GM23338 (cell line): ENCODE results near the gene STIL. TPM values are rescaled to one million over a fixed set of nuclear protein-coding genes. Genes with fewer than 3 reads are reported as not detected.
A peak's percentile ranks its signal among the peaks of the same experiment; 100 is the strongest.

Source experiments
- ATAC-seq: fragments of 200-7000 bp; cut with Tn5 transposase; 3 replicates; pipeline ENCODE4 v1.9.1; 2020
- DNase-seq: peaks from one replicate; pipeline ENCODE4 v3.0.0-alpha.2; 2015; ENCODE audit warnings: low spot score
- H2AFZ ChIP-seq: fragments of 200-600 bp; sonication (generic); 2 replicates; pipeline ENCODE4 v1.8.0; 2016; ENCODE audit warnings: antibody characterized with exemption, mild to moderate bottlenecking, moderate library complexity
- H3F3A ChIP-seq: fragments of 200-600 bp; sonication (generic); replicated peaks from 2 replicates; pipeline ENCODE4 v1.8.0; 2017; ENCODE audit warnings: antibody characterized with exemption, mixed run types, low read depth
- H3K27ac ChIP-seq: fragments of 200-600 bp; sonication (generic); 2 replicates; pipeline ENCODE4 v1.6.1; 2016; ENCODE audit warnings: low read depth
- H3K27me3 ChIP-seq: fragments of 200-600 bp; sonication (generic); 2 replicates; pipeline ENCODE4 v1.8.0; 2016; ENCODE audit warnings: mild to moderate bottlenecking, mixed run types, moderate library complexity; ENCODE audit not compliant: insufficient read depth
- H3K36me3 ChIP-seq: fragments of 200-600 bp; sonication (generic); 2 replicates; pipeline ENCODE4 v1.8.0; 2016; ENCODE audit warnings: mild to moderate bottlenecking; ENCODE audit not compliant: insufficient read depth
- H3K4me1 ChIP-seq: fragments of 200-600 bp; sonication (generic); 2 replicates; pipeline ENCODE4 v1.8.0; 2016; ENCODE audit warnings: mild to moderate bottlenecking, moderate library complexity; ENCODE audit not compliant: insufficient read depth
- H3K4me2 ChIP-seq: fragments of 200-600 bp; sonication (generic); 2 replicates; pipeline ENCODE4 v1.7.1; 2017; ENCODE audit warnings: mixed run types
- H3K4me3 ChIP-seq: fragments of 200-600 bp; sonication (generic); 2 replicates; pipeline ENCODE4 v1.6.1; 2016; ENCODE audit warnings: mixed run types
- H3K79me2 ChIP-seq: fragments of 200-600 bp; sonication (generic); replicated peaks from 2 replicates; pipeline ENCODE4 v1.8.0; 2017; ENCODE audit warnings: mild to moderate bottlenecking; ENCODE audit not compliant: insufficient read depth
- H3K9me2 ChIP-seq: fragments of 200-600 bp; sonication (generic); 2 replicates; pipeline ENCODE4 v1.8.0; 2017; ENCODE audit not compliant: insufficient read depth
- H4K20me1 ChIP-seq: fragments of 200-600 bp; sonication (generic); replicated peaks from 2 replicates; pipeline ENCODE4 v1.8.0; 2017; ENCODE audit warnings: mild to moderate bottlenecking; ENCODE audit not compliant: insufficient read depth
- H3K27ac Mint-ChIP-seq: 2 replicates; pipeline ENCODE4 v1.8.0; 2020; ENCODE audit warnings: inconsistent platforms, mild to moderate bottlenecking, moderate library complexity, mixed read lengths
- H3K27me3 Mint-ChIP-seq: 3 replicates; pipeline ENCODE4 v1.8.0; 2022; ENCODE audit warnings: low read depth, mild to moderate bottlenecking, moderate library complexity, mixed read lengths, inconsistent platforms; ENCODE audit not compliant: insufficient read depth, poor library complexity
- H3K36me3 Mint-ChIP-seq: 3 replicates; pipeline ENCODE4 v1.8.0; 2021; ENCODE audit warnings: low read depth, mild to moderate bottlenecking, inconsistent platforms, moderate library complexity, mixed read lengths
- H3K4me1 Mint-ChIP-seq: 3 replicates; pipeline ENCODE4 v1.8.0; 2020; ENCODE audit warnings: mild to moderate bottlenecking, inconsistent platforms, mixed read lengths
- H3K4me3 Mint-ChIP-seq: 3 replicates; pipeline ENCODE4 v1.8.0; 2021; ENCODE audit warnings: moderate library complexity, mild to moderate bottlenecking, inconsistent platforms, mixed read lengths
- H3K9me3 Mint-ChIP-seq: 3 replicates; pipeline ENCODE4 v1.8.0; 2020; ENCODE audit warnings: moderate library complexity, mild to moderate bottlenecking, inconsistent platforms, mixed read lengths
- CREB1 ChIP-seq: fragments of 250-450 bp; sonication (Bioruptor Pico); IDR thresholded peaks from 2 replicates; pipeline ENCODE4 v1.5.0; 2020; ENCODE audit warnings: low read depth, mild to moderate bottlenecking, moderate library complexity
- CTCF ChIP-seq, 2 experiments: fragments of 200-600 bp in 1 of 2; sonication (generic) in 1 of 2; conservative IDR thresholded peaks; 2 replicates each; pipeline versions ENCODE4 v1.5.1 to v1.6.1; 2016 to 2017; ENCODE audit warnings: antibody characterized with exemption in 2 of 2, low read depth in 2 of 2, mild to moderate bottlenecking in 2 of 2, moderate library complexity in 1 of 2
- EZH2 ChIP-seq: fragments of 200-600 bp; sonication (generic); IDR thresholded peaks from one replicate; pipeline ENCODE4 v1.8.0; 2017; ENCODE audit warnings: antibody characterized with exemption, mild to moderate bottlenecking, low read depth; ENCODE audit not compliant: unreplicated experiment
- EZH2phosphoT487 ChIP-seq: fragments of 200-600 bp; sonication (generic); IDR thresholded peaks from one replicate; pipeline ENCODE4 v1.8.1; 2018; ENCODE audit warnings: antibody characterized with exemption; ENCODE audit not compliant: unreplicated experiment
- NANOG ChIP-seq: IDR thresholded peaks from 2 replicates; pipeline ENCODE4 v1.6.1; 2016; ENCODE audit warnings: antibody characterized with exemption, borderline replicate concordance
- POLR2AphosphoS5 ChIP-seq: IDR thresholded peaks from 2 replicates; pipeline ENCODE4 v1.6.1; 2016; ENCODE audit warnings: antibody characterized with exemption, low read depth
- STAT1 ChIP-seq: IDR thresholded peaks from one replicate; pipeline ENCODE4 v1.6.1; 2016; ENCODE audit warnings: antibody characterized with exemption; ENCODE audit not compliant: unreplicated experiment
- ZNF114 ChIP-seq: fragments of 250-450 bp; sonication (Bioruptor Pico); IDR thresholded peaks from 2 replicates; pipeline ENCODE4 v1.5.0; 2020; ENCODE audit warnings: mild to moderate bottlenecking, moderate library complexity
- ZNF331 ChIP-seq: fragments of 250-450 bp; sonication (Bioruptor Pico); IDR thresholded peaks from 2 replicates; pipeline ENCODE4 v1.5.0; 2020; ENCODE audit warnings: low read depth, mild to moderate bottlenecking, moderate library complexity
- polyA plus RNA-seq: library from polyadenylated mRNA; unstranded; fragments of >200 nt; fragmentation: Nextera tagmentation; extraction: Ambion mirVana; gene quantifications from 2 replicates; pipeline ENCODE4 v1.2.1, GENCODE V29; 2016
- total RNA-seq: library from RNA; depleted of rRNA; stranded (reverse); fragments of >200 nt; shearing (Covaris generic); gene quantifications from 2 replicates; pipeline ENCODE4 v1.2.3, GENCODE V29; 2014
- TF ChIP-seq, protein P1 (sequence below): IDR thresholded peaks from 2 replicates; pipeline ENCODE4 v1.6.1; 2016; ENCODE audit warnings: antibody characterized with exemption
- TF ChIP-seq, protein P2 (sequence below): fragments of 250-450 bp; sonication (Bioruptor Pico); IDR thresholded peaks from 2 replicates; pipeline ENCODE4 v1.5.0; 2020; ENCODE audit warnings: mild to moderate bottlenecking, moderate library complexity

The STIL gene
- total and polyA plus RNA-seq, 2 experiments from 2014 or later: 15.6 to 38.2 TPM

GRCh38 chr1:47229031-47229885, 84.7 kb downstream of the STIL start:
- Mint-ChIP-seq H3K36me3 (no peaks in the 10 kb centered on the region), H3K27ac (no peak overlapping the region), H3K27me3 (peaks cover 85% of the 10 kb centered on the region), H3K4me3 (peak overlapping the region; percentile 71), H3K9me3 (0 out of 3 replicates have a peak, but pooled peaks cover 3% of the 10 kb centered on the region), H3K4me1 (peaks cover 56% of the 10 kb centered on the region)
- H3K79me2 ChIP-seq: no peaks in the 10 kb centered on the region
- H4K20me1 ChIP-seq: peaks cover 22% of the 10 kb centered on the region
- no peaks in the 10 kb centered on the region for H3K36me3 ChIP-seq
- peak; percentile 66 for DNase-seq
- H3K27me3 ChIP-seq: peaks cover 100% of the 10 kb centered on the region
- peak overlapping the region; percentile 76 for H3K4me2 ChIP-seq
- TF ChIP-seq ZNF114 (CRISPR knock-in tag) (no peak), STAT1 (no peak), NANOG (no peak), CREB1 (CRISPR knock-in tag) (no peak), CTCF (conservative IDR thresholded peaks at IDR 0.05; ENCODE audit: low read depth in 2 of 2) (no peak), POLR2AphosphoS5 (no peak), EZH2phosphoT487 (no peak), EZH2 (peak; percentile 80)
- peaks cover 66% of the 10 kb centered on the region for H3K4me1 ChIP-seq
- peak overlapping the region; percentile 55 for H3K4me3 ChIP-seq
- peaks cover 21% of the 10 kb centered on the region for H3F3A ChIP-seq
- peak; percentile 6 for ATAC-seq
- H3K9me2 ChIP-seq: no peaks in the 10 kb centered on the region
- H2AFZ ChIP-seq: no peak overlapping the region; the same call in 1 of the 2 replicates
- H3K27ac ChIP-seq: no peak overlapping the region

DNA sequence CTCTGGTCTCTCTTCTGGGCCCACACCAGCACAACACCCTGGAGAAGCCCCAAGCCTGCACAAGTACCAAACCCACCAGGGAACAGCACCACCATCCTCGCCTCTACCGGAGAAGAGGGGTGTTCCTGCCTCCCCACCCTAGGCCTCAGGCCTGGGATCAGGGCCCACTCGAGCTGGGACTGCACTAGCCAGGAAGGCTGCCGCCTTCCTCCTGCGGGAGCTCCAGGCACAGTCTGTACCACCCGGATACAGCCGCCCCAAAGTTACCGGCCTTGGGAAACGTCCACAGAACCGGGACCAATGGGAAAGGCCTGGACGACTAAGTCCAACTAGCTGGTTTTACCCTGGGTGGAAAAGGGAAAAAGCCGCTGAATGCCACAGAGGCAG, 85.3 kb downstream of the STIL start:
- Histone ChIP-seq H3K4me2 (peak overlapping the region; percentile 76), H3K79me2 (no peaks in the 10 kb centered on the region), H3K4me3 (peak overlapping the region; percentile 55), H3K4me1 (peaks cover 68% of the 10 kb centered on the region), H2AFZ (no peak overlapping the region; the same call in 1 of the 2 replicates), H3K27ac (no peak overlapping the region), H4K20me1 (peaks cover 16% of the 10 kb centered on the region), H3K36me3 (no peaks in the 10 kb centered on the region), H3K9me2 (no peaks in the 10 kb centered on the region), H3K27me3 (peaks cover 100% of the 10 kb centered on the region), H3F3A (peaks cover 21% of the 10 kb centered on the region)
- Mint-ChIP-seq H3K27me3 (peaks cover 79% of the 10 kb centered on the region), H3K4me3 (peak overlapping the region; percentile 71), H3K36me3 (no peaks in the 10 kb centered on the region), H3K4me1 (peaks cover 54% of the 10 kb centered on the region), H3K27ac (no peak overlapping the region), H3K9me3 (0 out of 3 replicates have a peak, but pooled peaks cover 3% of the 10 kb centered on the region)
- DNase-seq (no peak), ATAC-seq (no peak)
- TF ChIP-seq CREB1 (CRISPR knock-in tag) (no peak), ZNF114 (CRISPR knock-in tag) (no peak), POLR2AphosphoS5 (no peak), EZH2 (no peak), ZNF331 (CRISPR knock-in tag) (no peak), EZH2phosphoT487 (no peak)
- TF ChIP-seq, protein P1, sequence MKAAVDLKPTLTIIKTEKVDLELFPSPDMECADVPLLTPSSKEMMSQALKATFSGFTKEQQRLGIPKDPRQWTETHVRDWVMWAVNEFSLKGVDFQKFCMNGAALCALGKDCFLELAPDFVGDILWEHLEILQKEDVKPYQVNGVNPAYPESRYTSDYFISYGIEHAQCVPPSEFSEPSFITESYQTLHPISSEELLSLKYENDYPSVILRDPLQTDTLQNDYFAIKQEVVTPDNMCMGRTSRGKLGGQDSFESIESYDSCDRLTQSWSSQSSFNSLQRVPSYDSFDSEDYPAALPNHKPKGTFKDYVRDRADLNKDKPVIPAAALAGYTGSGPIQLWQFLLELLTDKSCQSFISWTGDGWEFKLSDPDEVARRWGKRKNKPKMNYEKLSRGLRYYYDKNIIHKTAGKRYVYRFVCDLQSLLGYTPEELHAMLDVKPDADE: no peak
- TF ChIP-seq, protein P2, sequence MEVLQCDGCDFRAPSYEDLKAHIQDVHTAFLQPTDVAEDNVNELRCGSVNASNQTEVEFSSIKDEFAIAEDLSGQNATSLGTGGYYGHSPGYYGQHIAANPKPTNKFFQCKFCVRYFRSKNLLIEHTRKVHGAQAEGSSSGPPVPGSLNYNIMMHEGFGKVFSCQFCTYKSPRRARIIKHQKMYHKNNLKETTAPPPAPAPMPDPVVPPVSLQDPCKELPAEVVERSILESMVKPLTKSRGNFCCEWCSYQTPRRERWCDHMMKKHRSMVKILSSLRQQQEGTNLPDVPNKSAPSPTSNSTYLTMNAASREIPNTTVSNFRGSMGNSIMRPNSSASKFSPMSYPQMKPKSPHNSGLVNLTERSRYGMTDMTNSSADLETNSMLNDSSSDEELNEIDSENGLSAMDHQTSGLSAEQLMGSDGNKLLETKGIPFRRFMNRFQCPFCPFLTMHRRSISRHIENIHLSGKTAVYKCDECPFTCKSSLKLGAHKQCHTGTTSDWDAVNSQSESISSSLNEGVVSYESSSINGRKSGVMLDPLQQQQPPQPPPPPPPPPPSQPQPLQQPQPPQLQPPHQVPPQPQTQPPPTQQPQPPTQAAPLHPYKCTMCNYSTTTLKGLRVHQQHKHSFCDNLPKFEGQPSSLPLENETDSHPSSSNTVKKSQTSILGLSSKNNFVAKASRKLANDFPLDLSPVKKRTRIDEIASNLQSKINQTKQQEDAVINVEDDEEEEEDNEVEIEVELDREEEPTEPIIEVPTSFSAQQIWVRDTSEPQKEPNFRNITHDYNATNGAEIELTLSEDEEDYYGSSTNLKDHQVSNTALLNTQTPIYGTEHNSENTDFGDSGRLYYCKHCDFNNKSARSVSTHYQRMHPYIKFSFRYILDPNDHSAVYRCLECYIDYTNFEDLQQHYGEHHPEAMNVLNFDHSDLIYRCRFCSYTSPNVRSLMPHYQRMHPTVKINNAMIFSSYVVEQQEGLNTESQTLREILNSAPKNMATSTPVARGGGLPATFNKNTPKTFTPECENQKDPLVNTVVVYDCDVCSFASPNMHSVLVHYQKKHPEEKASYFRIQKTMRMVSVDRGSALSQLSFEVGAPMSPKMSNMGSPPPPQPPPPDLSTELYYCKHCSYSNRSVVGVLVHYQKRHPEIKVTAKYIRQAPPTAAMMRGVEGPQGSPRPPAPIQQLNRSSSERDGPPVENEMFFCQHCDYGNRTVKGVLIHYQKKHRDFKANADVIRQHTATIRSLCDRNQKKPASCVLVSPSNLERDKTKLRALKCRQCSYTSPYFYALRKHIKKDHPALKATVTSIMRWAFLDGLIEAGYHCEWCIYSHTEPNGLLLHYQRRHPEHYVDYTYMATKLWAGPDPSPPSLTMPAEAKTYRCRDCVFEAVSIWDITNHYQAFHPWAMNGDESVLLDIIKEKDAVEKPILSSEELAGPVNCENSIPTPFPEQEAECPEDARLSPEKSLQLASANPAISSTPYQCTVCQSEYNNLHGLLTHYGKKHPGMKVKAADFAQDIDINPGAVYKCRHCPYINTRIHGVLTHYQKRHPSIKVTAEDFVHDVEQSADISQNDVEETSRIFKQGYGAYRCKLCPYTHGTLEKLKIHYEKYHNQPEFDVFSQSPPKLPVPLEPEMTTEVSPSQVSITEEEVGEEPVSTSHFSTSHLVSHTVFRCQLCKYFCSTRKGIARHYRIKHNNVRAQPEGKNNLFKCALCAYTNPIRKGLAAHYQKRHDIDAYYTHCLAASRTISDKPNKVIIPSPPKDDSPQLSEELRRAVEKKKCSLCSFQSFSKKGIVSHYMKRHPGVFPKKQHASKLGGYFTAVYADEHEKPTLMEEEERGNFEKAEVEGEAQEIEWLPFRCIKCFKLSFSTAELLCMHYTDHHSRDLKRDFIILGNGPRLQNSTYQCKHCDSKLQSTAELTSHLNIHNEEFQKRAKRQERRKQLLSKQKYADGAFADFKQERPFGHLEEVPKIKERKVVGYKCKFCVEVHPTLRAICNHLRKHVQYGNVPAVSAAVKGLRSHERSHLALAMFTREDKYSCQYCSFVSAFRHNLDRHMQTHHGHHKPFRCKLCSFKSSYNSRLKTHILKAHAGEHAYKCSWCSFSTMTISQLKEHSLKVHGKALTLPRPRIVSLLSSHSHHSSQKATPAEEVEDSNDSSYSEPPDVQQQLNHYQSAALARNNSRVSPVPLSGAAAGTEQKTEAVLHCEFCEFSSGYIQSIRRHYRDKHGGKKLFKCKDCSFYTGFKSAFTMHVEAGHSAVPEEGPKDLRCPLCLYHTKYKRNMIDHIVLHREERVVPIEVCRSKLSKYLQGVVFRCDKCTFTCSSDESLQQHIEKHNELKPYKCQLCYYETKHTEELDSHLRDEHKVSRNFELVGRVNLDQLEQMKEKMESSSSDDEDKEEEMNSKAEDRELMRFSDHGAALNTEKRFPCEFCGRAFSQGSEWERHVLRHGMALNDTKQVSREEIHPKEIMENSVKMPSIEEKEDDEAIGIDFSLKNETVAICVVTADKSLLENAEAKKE: no peak
